Measurements from ENCODE around the gene MT4.
"Not testable (repeated sequence)": the region's sequence is repeated elsewhere in the genome, so short reads cannot be mapped to it uniquely, and the experiment has no call there.

MT4 gene

GRCh38 chr16:56560447-56560846, 4.4 kb upstream of the MT4 start:
- DNase-seq, result no peak

- DNase-seq, result no peak
Measured at GRCh38 chr16:56561126-56561525, 3.7 kb upstream of the MT4 start.

- DNase-seq, result no peak
Measured at GRCh38 chr16:56569971-56570370, 5.1 kb downstream of the MT4 start.

DNA sequence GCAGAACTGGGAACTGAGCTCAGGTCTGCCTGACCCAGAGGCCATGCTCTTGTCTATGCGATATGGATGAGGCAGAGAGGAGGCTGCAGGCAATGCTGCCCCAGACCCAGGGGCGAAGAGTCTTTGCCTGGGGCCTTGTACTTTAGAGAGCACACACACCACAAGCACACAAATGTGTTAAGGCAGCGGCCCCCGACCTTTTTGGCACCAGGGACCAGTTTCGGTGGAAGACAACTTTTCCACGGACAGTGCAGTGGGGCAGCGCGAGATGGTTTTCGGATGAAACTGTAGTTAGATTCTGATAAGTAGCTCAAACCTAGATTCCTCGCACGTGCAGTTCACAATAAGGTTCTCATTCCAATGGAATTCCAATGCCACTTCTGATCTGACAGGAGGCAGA, 6.7 kb downstream of the MT4 start:
- DNase-seq, result no peak

DNA sequence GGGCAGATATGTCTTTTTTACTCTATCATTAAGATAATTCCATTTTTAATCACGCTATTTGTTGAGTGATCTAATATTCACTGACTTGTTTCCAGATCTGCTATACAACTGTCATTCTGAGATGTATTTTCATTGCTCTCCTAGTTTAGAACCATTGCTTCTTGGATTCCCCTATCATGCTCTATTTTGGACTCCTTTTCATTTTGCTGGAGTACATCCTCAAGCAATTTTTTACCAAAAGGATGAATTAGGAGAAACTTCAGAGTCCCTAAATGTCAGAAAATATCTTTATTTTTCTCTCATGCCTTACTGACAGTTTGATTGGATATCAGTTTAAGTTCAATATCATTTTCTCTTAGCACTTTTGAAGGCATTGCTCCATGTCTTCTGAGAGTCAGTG, 9.8 kb downstream of the MT4 start:
- DNase-seq, result no peak

- DNase-seq, result peak; percentile 85
Measured at GRCh38 chr16:56576585-56577299, 11.9 kb downstream of the MT4 start.

DNA sequence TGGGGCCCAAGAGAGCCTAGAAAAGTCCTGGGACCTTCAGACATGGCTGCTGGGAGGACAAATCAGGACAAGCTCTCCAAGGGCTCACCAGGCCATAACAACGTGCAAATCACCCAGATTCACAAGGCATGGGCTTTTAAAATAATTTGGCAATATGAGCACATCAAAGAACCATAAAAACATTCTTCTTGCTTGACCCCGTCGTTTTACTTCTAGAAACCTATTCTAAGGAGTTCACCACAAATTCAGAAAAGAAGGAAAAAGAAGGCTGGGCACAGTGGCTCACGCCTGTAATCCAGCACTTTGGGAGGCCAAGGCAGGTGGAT, 12.4 kb downstream of the MT4 start:
- no peak for DNase-seq

GRCh38 chr16:56580391-56581048, 15.6 kb downstream of the MT4 start:
- no peak for DNase-seq

GRCh38 chr16:56582911-56583310, 18.0 kb downstream of the MT4 start:
- not testable (repeated sequence) for DNase-seq

GRCh38 chr16:56583351-56584168, 18.7 kb downstream of the MT4 start:
- DNase-seq, result no peak

GRCh38 chr16:56584276-56584675, 19.4 kb downstream of the MT4 start:
- no peak for DNase-seq

DNA sequence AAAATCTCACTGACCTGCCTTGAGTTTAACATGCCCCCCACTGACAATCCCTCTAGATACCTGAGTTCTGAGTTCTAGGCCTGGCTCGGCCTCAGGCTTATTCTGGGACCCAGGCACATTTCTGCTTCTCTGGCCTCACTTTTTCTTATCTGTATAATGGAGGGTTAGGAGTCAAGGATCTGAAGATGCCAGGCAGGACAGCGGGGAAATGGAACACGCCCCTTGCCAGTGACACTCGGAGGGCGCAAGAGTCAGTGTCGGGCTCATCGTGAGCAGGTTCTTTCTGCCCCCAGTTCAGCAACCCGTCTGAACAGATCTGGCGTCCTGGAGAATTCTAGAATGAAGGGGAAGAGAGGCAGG, 23.9 kb downstream of the MT4 start:
- DNase-seq, result no peak

DNA sequence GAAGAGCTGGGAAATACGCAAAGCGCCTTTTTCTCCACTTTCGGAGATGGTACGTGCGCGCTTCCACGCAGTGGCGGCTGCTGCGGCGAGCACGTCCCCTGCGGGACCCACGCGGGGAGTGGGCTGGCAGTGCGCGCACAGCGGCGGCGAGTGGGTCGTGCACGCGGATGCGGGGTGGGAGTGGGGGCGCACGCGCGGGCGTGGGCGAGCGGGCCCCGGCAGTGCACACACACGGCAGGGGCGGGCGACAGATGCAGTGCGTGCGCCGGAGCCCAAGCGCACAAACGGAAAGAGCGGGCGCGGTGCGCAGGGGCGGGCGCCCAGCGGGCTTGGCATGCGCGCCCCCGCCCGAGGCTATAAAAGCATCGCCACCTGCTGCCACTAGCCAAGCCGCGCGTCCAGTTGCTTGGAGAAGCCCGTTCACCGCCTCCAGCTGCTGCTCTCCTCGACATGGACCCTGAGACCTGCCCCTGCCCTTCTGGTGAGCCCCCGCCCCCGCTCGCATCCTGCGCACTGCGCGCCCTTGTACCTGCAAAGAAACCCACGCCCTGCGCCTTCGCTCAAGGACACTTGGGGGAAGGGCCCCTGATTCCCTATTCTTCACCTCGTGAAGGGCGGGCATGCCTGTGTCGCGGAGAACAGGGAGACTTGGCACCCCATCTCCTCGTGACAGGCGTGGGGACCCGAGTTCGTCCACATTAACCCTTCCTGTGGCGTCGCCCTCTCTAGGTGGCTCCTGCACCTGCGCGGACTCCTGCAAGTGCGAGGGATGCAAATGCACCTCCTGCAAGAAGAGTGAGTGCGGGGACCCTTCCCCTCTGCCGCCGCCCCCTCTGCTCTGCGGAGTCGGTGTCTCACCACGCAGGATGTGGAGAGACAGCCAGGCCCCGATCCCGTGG, 24.5 kb downstream of the MT4 start, which contains the start of gene MT3:
MT3 (plus strand) TSS at position 388 of the 899 bp plus-strand sequence; CDS start at position 451, 63 bp downstream.
- DNase-seq, result peak; percentile 58

DNA sequence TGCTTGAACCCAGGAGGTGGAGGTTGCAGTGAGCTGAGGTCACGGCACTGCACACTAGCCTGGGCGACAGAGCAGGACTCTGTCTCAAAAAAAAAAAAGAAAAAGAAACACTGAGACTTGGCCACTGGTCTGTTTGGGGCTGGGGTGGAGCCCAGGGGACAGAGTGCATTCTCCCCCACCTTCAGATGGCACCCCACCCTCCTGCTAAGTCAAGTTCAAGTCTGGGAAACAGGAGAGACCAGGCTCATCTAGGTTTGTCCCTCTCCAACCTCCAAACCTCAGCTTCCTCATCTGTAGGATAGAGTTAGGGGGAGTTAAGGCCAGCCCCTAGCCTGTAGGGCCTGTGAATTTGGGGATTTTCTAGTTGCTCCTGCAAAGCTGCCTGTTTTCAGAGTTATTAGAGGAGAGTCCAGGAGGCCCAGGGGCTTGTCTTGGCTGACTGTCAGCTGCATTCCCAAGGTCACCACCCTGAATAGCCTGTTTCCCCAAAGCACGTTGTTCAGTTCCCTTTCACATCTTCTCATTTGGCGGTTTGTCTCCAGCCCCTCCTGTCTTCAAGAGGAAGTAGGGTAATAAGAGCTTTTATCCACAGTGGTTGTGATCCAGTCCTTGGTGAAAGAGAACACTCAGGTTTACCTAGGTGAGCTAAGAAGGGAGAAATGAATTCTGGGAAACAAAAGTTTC, 26.6 kb downstream of the MT4 start:
- DNase-seq, result peak; percentile 56

DNA sequence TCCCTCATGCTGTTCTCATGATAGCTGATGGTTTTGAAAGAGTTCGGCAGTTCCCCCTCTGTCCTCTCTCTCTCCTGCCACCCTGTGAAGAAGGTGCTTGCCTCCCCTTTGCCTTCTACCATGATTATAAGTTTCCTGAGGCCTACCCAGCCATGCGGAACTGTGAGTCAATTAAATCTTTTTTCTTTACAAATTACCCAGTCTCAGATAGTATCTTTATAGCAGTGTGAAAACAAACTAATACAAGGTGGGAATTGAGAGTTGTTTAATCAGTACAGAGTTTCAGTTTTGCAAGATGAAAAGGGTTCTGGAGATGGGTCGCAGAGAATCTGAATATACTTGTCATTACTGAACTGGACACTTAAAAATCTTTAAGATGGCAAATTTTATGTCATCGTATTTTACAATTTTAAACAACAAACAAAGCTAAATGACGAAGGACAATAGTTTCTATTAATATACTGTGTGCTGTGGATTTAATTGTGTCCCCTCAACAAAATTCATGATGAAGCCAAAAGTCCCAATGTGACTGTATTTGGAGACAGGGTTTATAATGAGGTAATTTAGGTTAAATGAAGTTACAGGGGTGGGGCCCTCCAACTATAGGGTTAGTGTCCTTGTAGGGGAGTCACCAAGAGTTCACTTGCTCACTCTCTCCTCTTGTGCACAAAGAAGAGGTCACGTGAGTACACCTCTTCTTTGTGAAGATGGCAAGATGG, 28.9 kb downstream of the MT4 start:
- no peak for DNase-seq

GRCh38 chr16:56594292-56594619, 29.4 kb downstream of the MT4 start:
- no peak for DNase-seq

- DNase-seq, result peak; percentile 79
Measured at GRCh38 chr16:56600398-56600999, 35.6 kb downstream of the MT4 start.

GRCh38 chr16:56601325-56601724, 36.5 kb downstream of the MT4 start:
- DNase-seq, result no peak

- peak; percentile 75 for DNase-seq
Measured at GRCh38 chr16:56603589-56603988, 38.7 kb downstream of the MT4 start.

GRCh38 chr16:56604966-56605365, 40.1 kb downstream of the MT4 start:
- no peak for DNase-seq

GRCh38 chr16:56605475-56605874, 40.6 kb downstream of the MT4 start:
- no peak for DNase-seq
